SH-SY5Y (cell line): ENCODE data around the gene ADAMTSL1.

Source experiments
- GATA2 ChIP-seq: IDR thresholded peaks from 2 replicates; pipeline ENCODE4 v1.6.1; 2011; ENCODE audit warnings: mild to moderate bottlenecking, low read depth, low read length
- GATA3 ChIP-seq: IDR thresholded peaks from 2 replicates; pipeline ENCODE4 v1.6.1; 2011; ENCODE audit warnings: low read depth, mild to moderate bottlenecking, low read length, moderate library complexity

ADAMTSL1 gene

DNA sequence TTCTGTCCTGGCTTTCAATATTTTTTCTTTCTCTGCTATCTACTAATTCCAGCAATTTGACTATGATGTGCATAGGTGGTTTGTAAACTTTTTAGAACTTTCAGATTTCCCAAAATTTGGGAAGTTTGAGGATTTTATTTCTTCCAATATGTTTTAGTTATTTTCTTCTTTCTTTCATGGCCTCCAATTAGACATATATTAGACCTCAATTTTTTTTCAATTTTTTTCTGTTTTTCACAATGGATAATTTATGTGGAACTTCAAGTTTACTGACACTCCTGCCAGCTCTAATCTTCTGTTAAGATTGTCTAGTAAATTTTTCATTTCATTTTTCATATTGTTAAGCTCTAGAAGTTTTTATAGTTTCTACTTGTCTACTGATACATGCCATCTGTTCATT is 395.8 kb downstream of the ADAMTSL1 start:
- no peak for TF ChIP-seq GATA2
- no peak for TF ChIP-seq GATA3

DNA sequence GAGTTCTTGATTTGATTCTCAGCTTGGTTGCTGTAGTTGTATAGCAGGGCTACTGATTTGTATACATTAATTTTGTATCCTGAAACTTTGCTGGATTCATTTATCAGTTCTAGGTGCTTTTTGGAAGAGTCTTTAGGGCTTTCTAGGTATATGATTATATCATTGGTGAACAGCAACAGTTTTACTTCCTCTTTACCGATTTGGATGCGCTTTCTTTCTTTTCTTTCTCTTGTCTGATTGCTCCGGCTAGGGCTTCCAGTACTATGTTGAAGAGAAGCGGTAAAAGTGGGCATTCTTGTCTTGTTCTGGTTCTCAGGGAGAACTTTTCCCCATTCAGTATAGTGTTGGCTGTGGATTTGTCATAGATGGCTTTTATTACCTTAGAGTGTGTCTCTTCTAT is 400.1 kb downstream of the ADAMTSL1 start:
- TF ChIP-seq GATA3 = no peak
- no peak for TF ChIP-seq GATA2

DNA sequence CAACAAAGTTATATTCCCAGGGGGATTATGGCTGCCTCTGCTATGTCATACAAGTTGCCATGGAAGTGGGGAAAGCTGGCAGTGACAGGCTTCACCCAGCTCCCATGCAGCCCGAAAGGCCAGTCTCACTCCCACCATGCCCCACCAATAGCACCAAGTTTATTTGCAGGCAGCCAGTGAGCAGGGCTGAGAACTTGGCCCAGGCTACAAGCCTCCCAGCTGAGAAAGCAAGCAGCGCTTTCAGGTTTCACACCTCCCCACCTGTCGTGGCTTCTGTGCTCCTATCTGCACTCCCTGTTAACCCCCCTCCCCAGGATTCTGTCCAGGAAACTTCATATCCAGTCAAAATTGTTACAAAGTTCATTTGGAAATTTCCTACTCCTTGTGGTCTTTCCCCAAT is 404.0 kb downstream of the ADAMTSL1 start:
- TF ChIP-seq GATA3 (no peak), GATA2 (no peak)

DNA sequence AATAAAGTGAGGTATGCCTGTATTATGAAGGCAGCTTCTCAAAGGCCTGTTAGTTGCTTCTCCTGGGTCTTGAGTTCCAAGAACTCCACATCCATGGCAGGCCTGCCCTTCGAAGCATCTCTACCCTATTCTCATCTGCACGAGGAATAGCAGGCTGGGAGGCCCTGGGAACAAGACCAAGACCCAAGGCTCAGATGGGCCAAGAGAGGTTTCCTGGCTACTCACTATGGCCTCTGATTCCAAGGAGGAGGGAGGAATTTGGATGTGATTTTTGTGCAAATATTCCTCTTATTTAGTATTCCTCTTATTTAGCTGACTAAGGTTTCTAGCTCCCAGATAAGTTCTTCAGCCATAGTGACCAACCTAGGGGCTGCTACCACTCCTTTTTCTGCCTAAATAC is 407.8 kb downstream of the ADAMTSL1 start:
- TF ChIP-seq GATA2 (no peak), GATA3 (no peak)

DNA sequence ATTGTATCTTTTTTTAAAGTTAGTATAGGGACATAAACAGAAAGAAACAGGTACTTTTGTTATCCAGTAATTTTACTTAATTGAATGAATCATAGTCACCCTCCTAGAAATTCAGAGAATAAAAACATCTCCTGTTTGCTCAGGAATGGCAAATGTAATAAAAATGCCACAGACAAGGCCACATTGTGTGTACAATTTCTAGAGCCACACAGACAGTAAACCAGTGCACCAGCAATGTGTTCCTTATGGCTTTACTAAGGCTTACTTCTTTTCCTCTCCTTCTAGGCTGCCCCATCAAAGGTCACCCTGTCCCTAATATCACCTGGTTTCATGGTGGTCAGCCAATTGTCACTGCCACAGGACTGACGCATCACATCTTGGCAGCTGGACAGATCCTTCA is 413.6 kb downstream of the ADAMTSL1 start:
- TF ChIP-seq GATA3 (no peak), GATA2 (no peak)

DNA sequence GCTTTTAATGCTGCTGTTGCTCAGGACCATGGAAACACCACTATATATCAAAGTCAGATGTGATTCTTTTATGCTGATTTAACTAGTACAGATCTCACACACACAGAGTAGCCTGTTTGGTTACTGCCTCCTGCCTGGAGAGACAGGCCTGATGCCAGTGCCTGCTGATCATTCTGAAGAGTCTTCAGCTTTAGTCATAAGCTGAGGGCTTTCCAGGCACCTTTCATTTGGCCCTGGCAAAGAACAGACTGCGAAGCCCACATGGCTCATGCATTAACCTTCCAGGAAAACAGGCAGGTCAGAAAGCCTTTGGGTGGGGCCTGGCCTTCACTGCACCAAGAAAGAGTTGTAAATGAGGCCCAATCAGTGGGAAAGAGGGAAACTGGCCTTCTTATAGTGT is 414.3 kb downstream of the ADAMTSL1 start:
- no peak for TF ChIP-seq GATA3
- no peak for TF ChIP-seq GATA2

DNA sequence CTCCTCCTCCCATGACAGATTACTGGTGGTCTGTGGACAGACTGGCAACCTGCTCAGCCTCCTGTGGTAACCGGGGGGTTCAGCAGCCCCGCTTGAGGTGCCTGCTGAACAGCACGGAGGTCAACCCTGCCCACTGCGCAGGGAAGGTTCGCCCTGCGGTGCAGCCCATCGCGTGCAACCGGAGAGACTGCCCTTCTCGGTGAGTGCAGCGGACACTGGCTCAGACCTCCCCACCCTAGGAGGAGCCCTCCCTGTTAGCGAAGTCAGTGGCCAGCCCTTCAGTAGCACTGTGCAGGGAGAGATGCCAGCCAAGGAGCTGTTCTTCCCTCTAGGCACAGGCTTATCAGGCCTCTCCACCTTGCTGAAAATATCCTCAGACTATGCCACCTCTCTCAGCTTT is 415.6 kb downstream of the ADAMTSL1 start:
- TF ChIP-seq GATA3 (no peak), GATA2 (no peak)

DNA sequence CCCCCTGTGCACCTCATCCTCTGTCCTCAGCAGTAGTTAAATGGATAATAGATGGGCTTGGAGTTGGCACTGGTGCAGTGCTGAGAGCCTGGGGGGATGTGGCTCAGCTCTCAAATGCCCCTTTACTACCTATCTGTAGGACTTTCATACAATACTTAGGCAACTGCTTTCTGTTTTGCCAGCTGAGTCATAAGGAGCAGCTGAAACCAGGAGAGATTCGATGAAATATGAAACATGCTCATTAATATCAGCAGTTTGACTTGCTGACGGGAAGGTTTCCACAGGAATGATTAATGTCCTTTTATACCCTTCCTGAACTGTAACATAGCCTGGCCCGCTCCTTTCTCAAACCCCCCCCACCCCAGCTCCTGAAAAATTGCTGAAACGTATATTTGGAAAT is 416.4 kb downstream of the ADAMTSL1 start:
- TF ChIP-seq GATA2 (no peak), GATA3 (no peak)

DNA sequence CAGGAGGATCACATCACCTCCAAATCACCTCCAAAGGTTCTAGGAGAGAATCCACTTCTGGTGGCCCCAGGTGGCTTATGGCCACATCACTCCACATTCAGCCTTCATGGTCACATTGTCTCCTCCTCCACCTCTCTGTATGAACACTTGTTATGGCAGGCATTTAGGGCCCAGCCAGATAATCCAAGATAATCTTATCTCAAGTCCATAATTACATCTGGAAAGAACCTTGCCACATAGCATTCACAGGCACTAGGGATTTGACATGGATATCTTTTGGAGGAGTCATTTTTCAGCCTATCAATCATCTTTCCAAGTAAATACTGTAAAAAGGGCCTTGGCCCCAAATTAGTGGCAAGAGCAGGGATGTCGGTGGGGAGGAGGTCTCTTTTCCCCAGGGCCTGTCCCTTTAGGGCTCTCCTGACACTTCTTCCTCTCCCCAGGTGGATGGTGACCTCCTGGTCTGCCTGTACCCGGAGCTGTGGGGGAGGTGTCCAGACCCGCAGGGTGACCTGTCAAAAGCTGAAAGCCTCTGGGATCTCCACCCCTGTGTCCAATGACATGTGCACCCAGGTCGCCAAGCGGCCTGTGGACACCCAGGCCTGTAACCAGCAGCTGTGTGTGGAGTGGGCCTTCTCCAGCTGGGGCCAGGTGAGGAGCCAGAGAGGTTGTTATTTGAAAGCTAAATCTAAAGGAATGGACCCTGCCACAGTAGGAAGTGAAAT is 418.2 kb downstream of the ADAMTSL1 start:
- TF ChIP-seq GATA3 = no peak
- TF ChIP-seq GATA2 = no peak

DNA sequence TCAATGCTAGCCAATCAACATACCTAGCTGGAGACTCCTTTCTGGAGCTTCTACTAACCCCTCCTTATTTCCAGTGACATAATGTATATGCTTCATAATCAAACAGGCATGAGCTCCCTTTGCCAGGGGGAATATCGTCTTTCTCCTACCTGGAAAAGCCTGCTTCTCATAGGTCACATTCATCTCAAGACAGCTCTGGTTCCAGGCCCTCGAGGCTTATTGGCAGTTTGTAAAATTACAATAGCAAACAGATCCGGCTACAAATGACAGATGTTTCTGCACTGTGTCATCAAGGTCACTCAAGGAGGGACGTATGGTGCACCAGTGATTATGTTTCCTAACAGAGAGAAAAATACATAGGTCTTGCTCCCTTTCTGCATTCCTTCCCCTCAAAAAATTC is 419.1 kb downstream of the ADAMTSL1 start:
- TF ChIP-seq GATA2 (no peak), GATA3 (no peak)

DNA sequence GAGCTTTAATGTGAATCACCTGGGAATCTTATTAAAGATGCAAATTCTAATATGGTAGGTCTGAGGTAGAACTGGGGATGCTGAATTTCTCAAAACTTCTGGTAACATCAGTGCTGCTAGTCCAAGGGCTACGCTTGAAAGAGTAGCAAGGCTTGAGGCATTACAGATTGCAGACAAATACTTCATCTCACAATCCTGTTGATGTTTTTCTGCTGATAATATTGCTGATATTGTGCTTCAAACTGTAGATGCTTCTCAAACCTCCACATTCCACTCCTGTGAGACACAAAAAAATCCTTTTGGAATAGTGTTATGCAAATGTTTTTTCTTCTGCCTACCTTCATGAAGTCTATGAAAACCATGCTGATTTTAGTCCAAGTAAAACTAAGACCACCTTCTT is 419.5 kb downstream of the ADAMTSL1 start:
- TF ChIP-seq GATA3 (no peak), GATA2 (no peak)

DNA sequence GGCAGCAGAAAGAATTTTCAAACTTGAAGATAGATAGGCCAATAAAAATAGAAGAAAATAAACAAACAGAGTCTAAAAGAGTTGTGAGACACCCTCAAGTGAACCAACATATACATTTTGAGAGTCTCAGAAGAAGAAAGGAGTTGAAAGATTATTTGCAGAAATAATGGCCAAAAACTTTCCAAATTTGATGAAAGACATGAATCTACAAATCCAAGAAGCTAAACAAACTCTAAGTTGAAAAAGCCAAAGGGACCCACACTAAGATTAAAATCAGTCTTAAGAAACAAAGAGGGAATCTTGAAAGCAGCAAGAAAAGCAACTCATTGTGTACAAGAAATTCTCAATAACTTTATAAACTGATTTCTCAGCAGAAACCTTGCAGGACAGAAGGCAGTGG is 422.1 kb downstream of the ADAMTSL1 start:
- TF ChIP-seq GATA2 = no peak
- no peak for TF ChIP-seq GATA3

DNA sequence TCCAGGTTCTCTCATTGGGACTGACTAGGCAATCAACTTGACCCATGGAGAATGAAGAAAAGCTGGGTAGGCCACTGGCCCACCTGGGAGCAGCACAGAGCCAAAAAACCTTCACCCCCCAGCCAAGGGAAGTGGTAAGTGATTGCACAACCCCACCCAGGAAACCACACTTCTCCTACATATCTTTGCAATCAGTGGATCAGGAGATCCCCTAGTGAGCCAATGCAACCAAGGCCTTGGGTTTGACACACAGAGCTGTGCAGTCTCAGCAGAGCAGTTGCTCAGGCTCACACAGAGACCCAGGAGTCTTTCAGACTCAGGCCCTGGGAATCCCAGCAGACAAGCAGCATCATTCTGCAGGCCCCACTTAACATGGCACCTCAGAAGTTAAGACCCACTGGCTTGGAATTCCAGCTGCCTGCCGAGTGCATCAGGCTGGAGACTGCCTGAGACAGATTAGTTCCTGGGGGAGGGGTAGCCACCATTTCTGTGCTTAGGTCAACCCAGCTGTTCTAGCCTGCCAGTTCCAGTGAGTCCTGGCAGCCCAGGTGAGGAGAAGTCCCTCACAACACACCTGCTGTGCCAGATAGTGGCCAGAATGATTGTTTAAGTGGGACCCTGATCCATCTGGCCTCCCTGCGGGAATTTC is 422.7 kb downstream of the ADAMTSL1 start:
- TF ChIP-seq GATA3 (no peak), GATA2 (no peak)

DNA sequence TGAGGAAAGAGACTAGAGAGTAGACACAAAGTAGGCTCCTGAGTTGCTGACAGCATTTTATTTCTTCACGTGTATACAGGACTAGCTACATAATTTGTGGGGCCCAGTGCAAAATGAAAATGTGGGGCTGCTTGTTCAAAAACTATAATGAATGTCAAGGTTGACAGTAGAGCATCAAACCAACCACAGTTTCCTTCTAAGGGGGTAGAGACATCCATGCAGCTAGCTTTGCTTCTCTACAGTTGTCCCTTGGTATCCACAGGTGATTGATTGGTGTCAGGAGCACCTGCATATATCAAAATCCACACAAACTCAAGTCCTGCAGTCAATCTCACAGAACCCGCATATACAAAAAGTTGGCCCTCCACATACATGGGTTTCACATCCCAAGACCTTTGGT is 429.5 kb downstream of the ADAMTSL1 start:
- TF ChIP-seq GATA2 (no peak), GATA3 (no peak)
